ENCODE measurements around the gene GREB1.

The GREB1 gene

GRCh38 chr2:11559786-11560155 lies 25.9 kb downstream of the GREB1 start:
- DNase-seq (ENCODE audit: low spot score), result peak; percentile 42

- no peak for DNase-seq (ENCODE audit: low spot score)
These were observed 27.0 kb downstream of the GREB1 start for GRCh38 chr2:11560806-11561205.

GRCh38 chr2:11562011-11562410 lies 28.2 kb downstream of the GREB1 start:
- DNase-seq (ENCODE audit: low spot score), result no peak

GRCh38 chr2:11562476-11562875 lies 28.6 kb downstream of the GREB1 start:
- no peak for DNase-seq (ENCODE audit: low spot score)

GRCh38 chr2:11563784-11564666 lies 30.2 kb downstream of the GREB1 start:
- DNase-seq (ENCODE audit: low spot score), result no peak

- no peak for DNase-seq (ENCODE audit: low spot score)
These were observed 31.1 kb downstream of the GREB1 start for GRCh38 chr2:11564816-11565567.

- DNase-seq (ENCODE audit: low spot score), result no peak
These were observed 32.5 kb downstream of the GREB1 start for GRCh38 chr2:11566383-11566782.

- no peak for DNase-seq (ENCODE audit: low spot score)
These were observed 33.8 kb downstream of the GREB1 start for GRCh38 chr2:11567631-11568031.

- DNase-seq (ENCODE audit: low spot score), result no peak
These were observed 34.6 kb downstream of the GREB1 start for GRCh38 chr2:11568436-11568835.

GRCh38 chr2:11569636-11570035 lies 35.8 kb downstream of the GREB1 start:
- no peak for DNase-seq (ENCODE audit: low spot score)

- DNase-seq (ENCODE audit: low spot score), result no peak
These were observed 37.3 kb downstream of the GREB1 start for GRCh38 chr2:11571170-11571569.

- DNase-seq (ENCODE audit: low spot score), result no peak
These were observed 39.2 kb downstream of the GREB1 start for GRCh38 chr2:11572996-11573395.

GRCh38 chr2:11573418-11574175 lies 39.8 kb downstream of the GREB1 start:
- no peak for DNase-seq (ENCODE audit: low spot score)

GRCh38 chr2:11574176-11575046 lies 40.6 kb downstream of the GREB1 start:
- DNase-seq (ENCODE audit: low spot score), result no peak

- no peak for DNase-seq (ENCODE audit: low spot score)
These were observed 42.6 kb downstream of the GREB1 start for GRCh38 chr2:11576398-11576797.

- DNase-seq (ENCODE audit: low spot score), result no peak
These were observed 43.4 kb downstream of the GREB1 start for GRCh38 chr2:11577101-11577883.

- no peak for DNase-seq (ENCODE audit: low spot score)
These were observed 44.5 kb downstream of the GREB1 start for GRCh38 chr2:11578081-11578948.

GRCh38 chr2:11578986-11579774 lies 45.3 kb downstream of the GREB1 start:
- no peak for DNase-seq (ENCODE audit: low spot score)
